ENCODE measurements around the gene ZER1. TPM values are rescaled to one million over a fixed set of nuclear protein-coding genes. Genes with fewer than 3 reads are reported as not detected.
"Not testable (repeated sequence)": the region's sequence is repeated elsewhere in the genome, so short reads cannot be mapped to it uniquely, and the experiment has no call there.

Gene ZER1
- total RNA-seq, 1 experiment from 2014 or later, result 10.5 TPM

DNA sequence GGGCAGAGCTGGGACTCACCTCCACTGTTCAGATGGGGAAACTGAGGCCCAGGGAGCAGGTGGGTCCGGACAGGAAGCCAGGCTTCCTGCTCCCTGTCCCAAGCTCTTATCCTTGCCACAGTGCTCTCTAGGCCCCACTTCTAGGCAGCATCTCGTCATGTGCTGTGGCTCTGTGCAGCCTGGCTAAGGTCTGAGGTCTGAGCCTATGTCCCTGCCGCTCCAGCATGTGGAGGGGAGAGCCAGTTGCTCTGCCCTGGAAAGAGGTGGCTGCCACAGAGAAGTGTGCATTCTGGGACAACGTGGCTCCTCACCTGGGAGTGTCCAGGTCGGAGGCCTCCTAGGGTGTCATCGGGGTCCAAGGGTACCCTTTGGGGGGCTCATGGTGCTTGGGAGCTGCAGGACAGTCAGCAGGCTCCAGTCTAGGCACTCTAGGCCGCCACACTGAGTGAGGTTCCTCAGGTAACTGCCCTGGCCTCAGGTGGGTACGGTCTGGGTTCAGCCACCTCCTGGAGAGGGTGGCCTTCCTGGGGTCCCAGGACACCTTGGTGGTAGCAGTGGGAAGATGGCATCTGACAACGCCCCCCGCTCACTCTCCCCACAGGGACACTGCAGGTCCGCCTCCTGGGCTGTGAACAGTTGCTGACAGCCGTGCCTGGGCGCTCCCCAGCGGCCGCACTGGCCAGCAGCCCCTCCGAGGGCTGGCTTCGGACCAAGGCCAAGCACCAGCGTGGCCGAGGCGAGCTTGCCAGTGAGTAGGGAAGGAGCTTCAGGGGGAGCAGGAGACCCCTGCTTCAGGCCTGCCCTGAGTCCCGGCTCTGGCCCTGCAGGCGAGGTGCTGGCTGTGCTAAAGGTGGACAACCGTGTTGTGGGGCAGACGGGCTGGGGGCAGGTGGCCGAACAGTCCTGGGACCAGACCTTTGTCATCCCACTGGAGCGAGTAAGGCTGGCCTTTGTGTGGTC, 59.0 kb downstream of the ZER1 start:
- H3K4me3 ChIP-seq, result no peak overlapping the region
- no peaks in the 10 kb centered on the region for H3K4me1 ChIP-seq (replicated peaks)
- no peaks in the 10 kb centered on the region for H3K9me3 ChIP-seq (replicated peaks)
- peaks cover 20% of the 10 kb centered on the region for H3K36me3 ChIP-seq
- DNase-seq (ENCODE audit: low read depth in 1 of 2, low spot score in 2 of 2), result no peak
- H3K27ac ChIP-seq, result no peak overlapping the region
- H3K27me3 ChIP-seq (replicated peaks), result no peaks in the 10 kb centered on the region

- no peaks in the 10 kb centered on the region for H3K9me3 ChIP-seq (replicated peaks)
- no peak for DNase-seq (ENCODE audit: low read depth in 1 of 2, low spot score in 2 of 2)
- peaks cover 8% of the 10 kb centered on the region for H3K4me1 ChIP-seq (replicated peaks)
- H3K4me3 ChIP-seq, result no peak overlapping the region
- H3K27ac ChIP-seq, result no peak overlapping the region
- peaks cover 29% of the 10 kb centered on the region for H3K36me3 ChIP-seq
- no peaks in the 10 kb centered on the region for H3K27me3 ChIP-seq (replicated peaks)
Observed at GRCh38 chr9:128707446-128707845, 64.3 kb downstream of the ZER1 start.

DNA sequence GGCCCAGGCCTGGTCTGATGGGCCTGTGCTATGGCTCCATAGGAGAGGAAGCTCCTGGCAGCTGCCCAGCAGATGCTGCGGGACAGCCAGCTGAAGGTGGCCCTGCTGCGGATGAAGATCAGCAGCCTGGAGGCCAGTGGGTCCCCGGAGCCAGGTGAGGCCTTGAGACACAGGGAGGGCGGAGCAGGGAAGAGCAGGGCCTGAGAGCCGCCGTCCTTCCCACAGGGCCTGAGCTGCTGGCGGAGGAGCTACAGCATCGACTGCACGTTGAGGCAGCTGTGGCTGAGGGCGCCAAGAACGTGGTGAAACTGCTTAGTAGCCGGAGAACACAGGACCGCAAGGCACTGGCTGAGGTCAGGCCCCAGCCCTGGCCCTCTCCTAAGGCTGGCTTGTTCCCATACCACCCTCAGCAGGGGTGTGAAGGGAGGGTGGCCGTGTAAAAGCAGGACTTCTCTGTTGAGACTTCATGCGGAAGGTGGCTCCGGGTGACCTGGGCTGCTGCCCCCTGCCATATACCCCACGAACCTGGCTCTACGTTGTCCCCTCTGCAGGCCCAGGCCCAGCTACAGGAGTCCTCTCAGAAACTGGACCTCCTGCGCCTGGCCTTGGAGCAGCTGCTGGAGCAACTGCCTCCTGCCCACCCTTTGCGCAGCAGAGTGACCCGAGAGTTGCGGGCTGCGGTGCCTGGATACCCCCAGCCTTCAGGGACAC, 64.9 kb downstream of the ZER1 start:
- DNase-seq (ENCODE audit: low read depth in 1 of 2, low spot score in 2 of 2), result no peak
- Histone ChIP-seq H3K4me1 (replicated peaks) (peaks cover 12% of the 10 kb centered on the region), H3K27me3 (replicated peaks) (no peaks in the 10 kb centered on the region), H3K9me3 (replicated peaks) (no peaks in the 10 kb centered on the region), H3K36me3 (peaks cover 29% of the 10 kb centered on the region), H3K27ac (no peak overlapping the region), H3K4me3 (no peak overlapping the region)

DNA sequence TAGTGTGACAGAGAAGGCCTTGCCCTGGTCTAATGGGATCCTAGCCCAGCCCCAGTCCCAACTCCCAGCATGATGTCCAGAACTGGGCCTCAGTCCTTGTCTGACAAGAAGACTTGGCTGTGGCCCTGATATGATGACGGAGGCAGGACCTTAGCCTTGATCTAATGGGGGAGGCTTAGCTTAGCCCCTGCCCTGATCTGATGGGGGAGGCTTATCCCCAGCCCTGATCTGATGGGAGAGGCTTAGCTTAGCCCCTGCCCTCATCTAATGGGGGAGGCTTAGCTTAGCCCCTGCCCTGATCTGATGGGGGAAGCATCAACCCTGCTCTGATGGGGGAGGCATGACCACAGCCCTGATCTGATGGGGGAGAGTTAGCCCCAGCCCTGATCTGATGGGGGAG, 65.7 kb downstream of the ZER1 start:
- Histone ChIP-seq H3K27me3 (replicated peaks) (no peaks in the 10 kb centered on the region), H3K36me3 (peaks cover 29% of the 10 kb centered on the region), H3K27ac (no peak overlapping the region), H3K4me1 (replicated peaks) (peaks cover 12% of the 10 kb centered on the region), H3K4me3 (no peak overlapping the region), H3K9me3 (replicated peaks) (no peaks in the 10 kb centered on the region)
- no peak for DNase-seq (ENCODE audit: low read depth in 1 of 2, low spot score in 2 of 2)

GRCh38 chr9:128705051-128705965, 66.4 kb downstream of the ZER1 start:
- Histone ChIP-seq H3K36me3 (peaks cover 29% of the 10 kb centered on the region), H3K4me1 (replicated peaks) (peaks cover 12% of the 10 kb centered on the region), H3K27me3 (replicated peaks) (no peaks in the 10 kb centered on the region), H3K4me3 (no peak overlapping the region), H3K9me3 (replicated peaks) (no peaks in the 10 kb centered on the region), H3K27ac (no peak overlapping the region)
- DNase-seq (ENCODE audit: low read depth in 1 of 2, low spot score in 2 of 2), result no peak

- no peak for DNase-seq (ENCODE audit: low read depth in 1 of 2, low spot score in 2 of 2)
- Histone ChIP-seq H3K4me3 (no peak overlapping the region), H3K4me1 (replicated peaks) (peaks cover 12% of the 10 kb centered on the region), H3K27me3 (replicated peaks) (no peaks in the 10 kb centered on the region), H3K36me3 (peaks cover 29% of the 10 kb centered on the region), H3K27ac (no peak overlapping the region), H3K9me3 (replicated peaks) (no peaks in the 10 kb centered on the region)
Observed at GRCh38 chr9:128704356-128704670, 67.4 kb downstream of the ZER1 start.

DNA sequence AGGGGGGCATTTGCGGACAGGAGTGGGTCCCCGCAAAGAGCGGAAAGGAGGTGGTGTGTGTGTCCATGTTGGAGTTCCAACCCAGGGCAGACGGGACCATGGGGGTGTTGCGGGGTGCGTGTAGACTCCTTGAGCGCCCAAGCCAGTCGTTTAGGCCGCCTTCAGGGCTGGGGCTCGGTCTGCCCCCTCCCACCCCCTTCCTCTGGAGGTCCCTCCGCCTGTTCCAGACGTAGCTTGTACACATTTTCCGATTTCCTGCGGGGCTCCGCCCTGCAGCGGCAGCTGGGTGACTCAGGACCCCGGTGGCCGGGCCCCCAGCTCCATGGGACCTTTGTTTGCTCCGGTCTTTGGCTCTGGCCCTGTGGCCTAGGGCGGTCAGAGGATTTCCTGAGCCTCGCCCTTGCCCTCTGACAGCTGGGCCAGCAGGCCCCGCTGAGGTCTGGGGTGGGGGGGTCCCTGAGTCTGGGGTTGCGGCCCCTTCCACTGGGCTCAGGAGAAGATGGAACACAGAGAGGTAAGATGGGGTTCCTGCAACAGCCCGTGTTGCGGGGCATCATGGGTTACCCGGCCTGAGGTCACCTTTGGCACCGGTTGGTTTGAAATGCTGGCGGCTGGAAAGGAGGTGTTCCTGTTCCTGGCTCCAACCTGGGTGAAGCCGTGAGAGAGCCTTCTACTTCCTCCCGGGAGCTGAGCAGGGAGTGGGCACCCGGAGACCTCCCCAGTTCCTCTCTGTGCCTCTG, 67.9 kb downstream of the ZER1 start:
- DNase-seq (ENCODE audit: low read depth in 1 of 2, low spot score in 2 of 2), result no peak
- Histone ChIP-seq H3K9me3 (replicated peaks) (no peaks in the 10 kb centered on the region), H3K36me3 (peaks cover 29% of the 10 kb centered on the region), H3K4me3 (peak overlapping the region; percentile 73), H3K27me3 (replicated peaks) (no peaks in the 10 kb centered on the region), H3K4me1 (replicated peaks) (peaks cover 12% of the 10 kb centered on the region), H3K27ac (0 out of 2 replicates have a peak overlapping the region, but pooled peaks have one; percentile 75)

GRCh38 chr9:128702949-128703615, 68.6 kb downstream of the ZER1 start:
- DNase-seq (ENCODE audit: low read depth in 1 of 2, low spot score in 2 of 2), result peak; percentile 41 to 59
- H3K4me3 ChIP-seq, result peak overlapping the region; percentile 73
- H3K27ac ChIP-seq, result peak overlapping the region; percentile 75

DNA sequence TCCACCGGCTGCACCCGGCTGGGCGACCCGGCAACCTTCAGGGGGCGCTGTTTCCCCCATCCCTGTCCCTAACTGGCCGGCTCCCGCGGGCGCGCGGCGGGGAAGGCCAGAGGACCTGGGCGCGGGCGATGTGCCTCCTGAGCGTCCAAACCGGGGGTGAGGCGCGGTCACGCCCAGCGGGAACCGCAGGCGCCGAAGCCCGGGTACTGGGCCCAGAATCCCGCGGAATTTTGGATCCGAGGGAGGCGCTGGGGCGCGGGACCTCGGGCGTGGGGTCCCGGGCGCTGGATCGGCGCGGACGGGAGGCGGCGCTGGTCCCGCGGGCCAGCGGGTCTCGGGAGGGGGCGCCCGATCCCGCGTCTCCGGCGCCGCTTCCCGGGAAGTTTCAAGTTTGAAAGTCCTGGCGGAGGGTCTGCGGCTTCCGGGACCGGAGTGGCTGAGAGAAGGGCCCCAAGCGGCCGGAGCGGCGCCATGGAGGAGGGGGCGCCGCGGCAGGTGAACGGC, 69.2 kb downstream of the ZER1 start, which contains the start of gene PKN3:
Gene PKN3 (plus strand): TSS at position 59 of the 504 bp plus-strand sequence. CDS start 413 bp downstream, at position 472.
- Histone ChIP-seq H3K4me1 (replicated peaks) (peaks cover 21% of the 10 kb centered on the region), H3K9me3 (replicated peaks) (no peaks in the 10 kb centered on the region), H3K27me3 (replicated peaks) (no peaks in the 10 kb centered on the region), H3K4me3 (peak within 1 kb of the TSS; percentile 73), H3K36me3 (peaks cover 32% of the 10 kb centered on the region), H3K27ac (peak within 1 kb of the TSS; percentile 75)
- peak; percentile 89 to 91 for DNase-seq (ENCODE audit: low read depth in 1 of 2, low spot score in 2 of 2)

More at GRCh38 chr9:128702949-128703615, 68.6 kb downstream of the ZER1 start:
- H3K9me3 ChIP-seq (replicated peaks), result no peaks in the 10 kb centered on the region
- no peaks in the 10 kb centered on the region for H3K27me3 ChIP-seq (replicated peaks)
- H3K4me1 ChIP-seq (replicated peaks), result peaks cover 15% of the 10 kb centered on the region
- H3K36me3 ChIP-seq, result peaks cover 29% of the 10 kb centered on the region

DNA sequence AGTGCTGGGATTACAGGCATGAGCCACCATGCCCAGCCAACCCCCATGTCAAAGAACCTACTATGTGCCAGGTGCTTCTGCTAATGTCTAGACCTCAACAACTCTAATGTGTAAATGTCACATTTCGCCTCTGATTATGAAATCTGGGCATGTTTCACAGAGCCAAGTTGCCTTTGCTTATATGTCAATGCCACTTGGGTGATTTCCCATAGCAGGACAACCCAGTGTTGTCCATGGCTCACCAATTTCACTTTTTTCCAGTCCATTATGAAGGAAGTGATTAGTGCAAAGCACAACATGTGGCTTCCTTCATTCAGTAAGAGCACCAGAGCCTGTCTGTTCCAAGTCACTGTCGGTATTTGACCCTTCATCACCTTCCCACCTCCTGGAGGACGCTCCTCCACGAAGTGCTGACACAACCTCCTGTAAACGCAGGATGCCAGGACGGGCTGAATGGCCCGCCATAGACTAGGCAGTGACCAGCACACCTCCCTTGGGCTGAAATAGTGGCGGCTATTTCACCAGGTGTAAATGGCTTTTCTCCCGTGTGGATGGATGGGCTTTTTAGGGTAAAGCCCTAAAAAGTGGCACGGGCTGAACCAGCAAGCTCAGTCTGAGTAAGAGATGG, 70.4 kb downstream of the ZER1 start:
- Histone ChIP-seq H3K9me3 (replicated peaks) (no peaks in the 10 kb centered on the region), H3K27me3 (replicated peaks) (no peaks in the 10 kb centered on the region), H3K27ac (no peak overlapping the region), H3K36me3 (peaks cover 35% of the 10 kb centered on the region), H3K4me3 (no peak overlapping the region), H3K4me1 (replicated peaks) (peaks cover 23% of the 10 kb centered on the region)
- DNase-seq (ENCODE audit: low read depth in 1 of 2, low spot score in 2 of 2), result no peak

DNA sequence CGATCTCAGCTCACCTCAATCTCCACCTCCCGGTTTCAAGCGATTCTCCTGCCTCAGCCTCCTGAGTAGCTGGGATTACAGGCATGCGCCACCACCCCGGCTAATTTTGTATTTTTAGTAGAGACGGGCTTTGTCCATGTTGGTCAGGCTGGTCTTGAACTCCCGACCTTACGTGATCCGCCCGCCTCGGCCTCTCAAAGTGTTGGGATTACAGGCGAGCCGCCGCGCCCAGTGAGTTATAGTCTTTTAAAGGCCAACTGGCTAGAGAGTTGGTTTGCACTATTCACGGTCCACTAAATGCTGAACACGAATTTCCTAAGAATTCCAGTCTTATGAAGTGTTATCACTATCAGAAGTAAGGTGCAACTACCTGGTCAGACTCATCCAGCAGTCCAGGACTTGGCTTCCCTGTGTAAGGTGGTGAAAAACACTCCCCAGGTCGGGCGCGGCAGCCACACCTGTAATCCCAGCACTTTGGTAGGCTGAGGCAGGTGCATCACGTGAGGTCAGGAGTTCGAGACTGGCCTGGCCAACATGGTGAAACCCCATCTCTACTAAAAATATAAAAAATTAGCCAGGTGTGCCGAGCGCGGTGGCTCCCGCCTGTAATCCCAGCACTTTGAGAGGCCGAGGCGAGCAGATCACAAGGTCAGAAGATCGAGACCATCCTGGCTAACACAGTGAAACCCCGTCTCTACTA, 72.5 kb downstream of the ZER1 start:
- Histone ChIP-seq H3K4me1 (replicated peaks) (peaks cover 23% of the 10 kb centered on the region), H3K36me3 (peaks cover 37% of the 10 kb centered on the region)
- not testable (repeated sequence) for H3K4me3 ChIP-seq; H3K9me3 ChIP-seq (replicated peaks); H3K27me3 ChIP-seq (replicated peaks); DNase-seq (ENCODE audit: low read depth in 1 of 2, low spot score in 2 of 2); H3K27ac ChIP-seq

Data from SJSA1 (cell line).